ENCODE data around the gene SLC37A2. TPM values are rescaled to one million over a fixed set of nuclear protein-coding genes. Genes with fewer than 3 reads are reported as not detected.
A peak's percentile ranks its signal among the peaks of the same experiment; 100 is the strongest.
"Not testable (repeated sequence)": the region's sequence is repeated elsewhere in the genome, so short reads cannot be mapped to it uniquely, and the experiment has no call there.

SLC37A2 gene
- total RNA-seq, 1 experiment from 2014 or later: 8.8 TPM

DNA sequence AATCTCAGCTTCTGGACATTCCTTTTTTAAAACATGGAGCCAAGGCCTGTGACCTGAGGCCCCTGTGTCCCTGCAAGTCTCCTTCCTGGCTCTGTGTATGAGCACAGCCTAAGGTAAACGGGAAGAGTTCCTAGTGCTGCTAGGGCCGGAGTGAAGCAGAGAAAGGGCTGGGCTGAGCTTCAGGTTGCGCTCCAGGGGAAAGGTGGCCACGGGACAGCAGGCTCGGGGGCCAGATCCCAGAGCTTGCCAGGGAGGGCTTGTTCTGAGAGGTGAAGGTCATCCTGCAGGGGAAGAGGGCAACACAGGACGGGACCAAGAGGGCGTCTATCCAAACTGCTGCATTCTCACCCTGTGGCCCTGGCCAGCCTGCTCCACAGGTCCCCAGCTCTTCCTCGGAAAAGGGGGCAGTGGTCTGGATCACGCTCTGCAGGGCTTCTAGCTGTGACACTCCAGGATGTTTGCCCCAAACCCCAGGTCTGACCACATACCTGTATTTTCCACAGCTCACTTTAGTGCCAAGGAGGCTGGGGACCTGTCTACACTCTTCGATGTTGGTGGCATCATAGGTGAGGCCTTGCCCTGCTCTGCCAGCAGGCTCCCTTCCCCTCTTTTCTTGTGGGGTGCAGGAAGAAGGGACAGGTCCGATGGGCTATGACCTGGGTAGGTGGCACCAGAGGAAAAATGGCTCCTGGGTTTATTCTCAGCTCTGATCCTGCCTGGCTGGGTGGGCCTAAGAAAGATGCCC is 20.4 kb downstream of the SLC37A2 start:
- DNase-seq (ENCODE audit: low read depth): no peak

DNA sequence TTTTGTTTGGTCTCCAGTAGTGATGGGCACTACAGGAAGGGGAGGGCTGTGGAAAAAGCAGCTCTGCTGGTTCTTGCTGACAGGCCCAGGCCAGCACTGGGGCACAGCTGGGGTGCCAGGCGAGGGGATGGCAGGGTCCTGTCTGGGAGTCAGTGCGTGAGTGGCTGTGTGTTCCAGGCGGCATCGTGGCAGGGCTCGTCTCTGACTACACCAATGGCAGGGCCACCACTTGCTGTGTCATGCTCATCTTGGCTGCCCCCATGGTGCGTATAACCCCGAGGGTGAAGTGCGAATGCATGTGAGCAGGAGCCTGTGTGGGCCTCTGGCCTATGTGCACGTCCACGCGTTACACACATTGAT is 20.9 kb downstream of the SLC37A2 start:
- DNase-seq (ENCODE audit: low read depth): no peak

DNA sequence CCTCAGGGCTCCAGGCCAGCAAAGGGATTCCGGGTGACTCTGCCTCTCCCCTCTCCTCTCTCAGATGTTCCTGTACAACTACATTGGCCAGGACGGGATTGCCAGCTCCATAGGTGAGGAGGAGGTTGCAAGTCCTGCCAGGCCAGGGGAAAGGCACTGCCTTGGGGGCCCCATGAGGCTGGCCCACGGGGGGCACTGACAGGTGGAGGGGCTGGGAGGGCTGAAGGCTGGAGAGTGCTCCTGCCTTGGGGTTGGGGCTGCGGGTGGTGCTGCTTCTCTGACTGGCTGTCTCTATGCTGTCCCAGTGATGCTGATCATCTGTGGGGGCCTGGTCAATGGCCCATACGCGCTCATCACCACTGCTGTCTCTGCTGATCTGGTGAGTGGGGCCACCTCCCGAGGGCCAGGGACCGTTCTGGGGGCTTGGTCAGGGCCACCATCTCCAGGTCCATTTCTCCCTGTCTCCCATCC is 21.7 kb downstream of the SLC37A2 start:
- DNase-seq (ENCODE audit: low read depth): no peak

DNA sequence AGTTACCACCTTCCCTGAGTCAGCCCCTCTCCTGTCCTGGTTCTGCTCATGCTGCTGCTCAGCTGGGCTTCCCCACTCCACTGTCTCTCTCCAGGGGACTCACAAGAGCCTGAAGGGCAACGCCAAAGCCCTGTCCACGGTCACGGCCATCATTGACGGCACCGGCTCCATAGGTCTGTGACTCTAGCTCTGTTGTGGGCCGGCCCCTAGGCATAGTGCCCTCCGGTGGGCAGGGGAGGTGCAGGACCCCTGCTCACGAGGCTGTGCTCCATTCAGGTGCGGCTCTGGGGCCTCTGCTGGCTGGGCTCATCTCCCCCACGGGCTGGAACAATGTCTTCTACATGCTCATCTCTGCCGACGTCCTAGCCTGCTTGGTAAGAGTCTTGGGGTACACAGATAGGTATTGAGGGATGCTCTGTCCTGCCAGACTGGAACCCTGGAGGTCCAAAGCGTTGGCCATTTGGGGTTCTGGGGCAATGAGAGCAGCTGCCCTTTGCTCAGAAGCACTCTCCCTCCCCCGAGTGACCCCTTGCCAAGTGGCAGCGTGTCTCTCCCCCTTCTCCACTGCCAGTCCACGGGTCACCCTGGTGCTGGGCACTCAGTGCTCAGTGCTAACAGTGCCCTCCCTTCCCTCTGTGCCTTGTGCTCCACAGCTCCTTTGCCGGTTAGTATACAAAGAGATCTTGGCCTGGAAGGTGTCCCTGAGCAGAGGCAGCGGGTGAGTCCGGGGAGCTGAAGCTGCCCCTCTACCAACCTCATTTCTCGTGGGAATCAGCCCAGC is 22.4 kb downstream of the SLC37A2 start:
- no peak for DNase-seq (ENCODE audit: low read depth)

DNA sequence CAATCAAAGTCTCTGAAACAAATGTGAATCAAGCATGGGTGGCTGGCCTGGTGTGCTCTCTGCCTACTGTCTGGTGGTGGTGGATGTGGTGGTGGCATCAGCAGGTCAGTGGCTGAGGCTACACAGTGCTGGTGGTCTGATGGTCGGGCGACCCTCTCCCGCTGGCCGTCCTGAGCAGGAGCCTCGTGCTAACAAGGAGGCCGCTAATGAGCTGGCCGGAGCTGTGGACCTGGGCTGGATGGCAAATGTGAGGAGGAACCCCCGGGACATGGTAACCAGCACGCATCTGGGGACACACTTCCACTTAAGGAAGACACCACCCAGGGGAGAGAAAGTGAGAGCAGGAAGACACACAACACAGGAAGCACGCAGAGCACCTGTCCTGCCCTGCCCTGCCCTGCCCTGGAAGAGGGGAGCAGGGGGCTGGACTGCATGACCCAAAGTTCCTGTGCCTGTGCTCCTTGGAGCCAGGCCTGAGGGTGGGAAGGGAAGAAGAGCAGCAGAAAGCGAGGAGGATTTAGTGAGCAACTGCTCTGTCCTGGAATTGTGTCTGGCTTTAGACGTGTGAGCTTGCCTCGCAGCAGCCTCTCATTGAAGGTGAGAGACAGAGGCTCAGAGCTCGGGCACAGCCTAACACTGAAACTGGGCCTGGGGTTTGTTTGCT is 23.7 kb downstream of the SLC37A2 start:
- no peak for DNase-seq (ENCODE audit: low read depth)

DNA sequence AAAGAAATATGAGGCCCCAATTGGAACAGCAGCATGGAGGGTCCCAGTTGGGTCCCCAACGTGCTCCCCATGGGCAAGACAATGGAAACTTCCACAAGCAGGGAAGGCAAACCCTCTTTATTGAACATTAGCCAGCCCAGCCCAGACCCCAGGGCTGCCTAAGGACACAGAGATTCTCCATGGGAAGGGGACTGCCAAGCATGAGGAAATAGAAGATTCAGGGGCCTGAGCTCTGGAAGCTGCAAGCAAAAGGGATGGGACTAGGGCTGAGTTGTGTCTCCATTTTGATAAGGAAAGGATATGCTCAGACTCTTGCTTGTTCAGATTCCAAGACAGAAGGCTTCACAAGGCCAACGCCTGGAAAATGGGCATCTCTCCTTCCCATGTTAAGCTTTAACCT is 25.0 kb downstream of the SLC37A2 start:
- no peak for DNase-seq (ENCODE audit: low read depth)

DNA sequence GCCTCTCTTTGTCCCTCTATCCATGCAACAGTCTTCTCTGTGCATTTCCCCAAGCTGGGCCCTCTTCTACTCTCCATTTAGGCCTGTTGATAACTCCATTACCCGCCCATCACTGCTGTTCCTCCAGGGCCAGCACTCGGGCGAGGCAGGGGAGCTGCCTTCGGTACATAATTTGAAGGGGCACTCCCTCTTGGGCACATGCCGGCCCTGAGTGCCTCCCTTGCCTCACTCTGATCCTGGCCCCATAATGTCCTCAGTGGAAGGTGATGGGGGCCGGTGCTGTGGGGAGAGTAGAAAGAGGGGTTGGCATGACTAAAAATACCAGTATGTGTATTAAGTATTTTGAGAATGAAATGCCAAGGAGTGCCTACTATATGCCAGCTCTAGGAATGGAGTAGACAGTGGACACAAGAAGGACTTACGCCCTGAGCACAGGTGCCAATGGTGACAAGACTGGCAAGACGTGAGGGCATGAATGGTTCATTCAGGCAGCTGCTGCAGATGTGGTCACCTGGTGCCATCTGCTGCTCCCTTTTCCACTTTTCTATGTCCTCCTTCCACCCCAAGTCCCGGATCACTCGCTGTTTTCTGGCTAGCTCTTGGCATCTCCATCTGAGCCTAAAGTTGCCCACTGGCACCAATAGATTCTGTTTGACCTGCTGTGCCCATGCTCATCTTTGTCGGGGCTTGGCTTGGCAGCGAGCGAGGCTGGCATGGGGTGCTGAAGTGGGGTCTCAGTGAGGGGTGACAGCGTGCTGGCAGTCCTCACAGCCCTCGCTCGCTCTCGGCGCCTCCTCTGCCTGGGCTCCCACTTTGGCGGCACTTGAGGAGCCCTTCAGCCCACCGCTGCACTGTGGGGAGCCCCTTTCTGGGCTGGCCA is 25.7 kb downstream of the SLC37A2 start:
- no peak for DNase-seq (ENCODE audit: low read depth)

DNA sequence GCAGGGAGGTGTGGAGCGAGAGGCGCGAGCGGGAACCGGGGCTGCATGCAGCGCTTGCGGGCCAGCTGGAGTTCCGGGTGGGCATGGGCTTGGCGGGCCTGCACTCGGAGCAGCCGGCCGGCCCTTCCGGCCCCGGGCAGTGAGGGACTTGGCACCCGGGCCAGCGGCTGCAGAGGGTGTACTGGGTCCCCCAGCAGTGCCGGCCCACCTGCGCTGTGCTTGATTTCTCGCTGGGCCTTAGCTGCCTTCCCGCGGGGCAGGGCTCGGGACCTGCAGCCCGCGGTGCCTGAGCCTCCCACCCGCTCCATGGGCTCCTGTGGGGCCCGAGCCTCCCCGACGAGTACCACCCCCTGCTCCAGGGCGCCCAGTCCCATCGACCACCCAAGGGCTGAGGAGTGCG is 26.4 kb downstream of the SLC37A2 start:
- DNase-seq (ENCODE audit: low read depth): not testable (repeated sequence)

DNA sequence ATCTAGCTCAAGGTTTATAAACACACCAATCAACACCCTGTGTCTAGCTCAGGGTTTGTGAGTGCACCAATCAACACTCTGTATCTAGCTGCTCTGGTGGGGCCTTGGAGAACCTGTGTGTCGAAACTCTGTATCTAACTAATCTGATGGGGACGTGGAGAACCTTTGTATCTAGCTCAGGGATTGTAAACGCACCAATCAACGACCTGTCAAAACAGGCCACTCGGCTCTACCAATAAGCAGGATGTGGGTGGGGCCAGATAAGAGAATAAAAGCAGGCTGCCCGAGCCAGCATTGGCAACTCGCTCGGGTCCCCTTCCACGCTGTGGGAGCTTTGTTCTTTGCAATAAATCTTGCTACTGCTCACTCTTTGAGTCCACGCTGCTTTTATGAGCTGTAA is 27.0 kb downstream of the SLC37A2 start:
- DNase-seq (ENCODE audit: low read depth): not testable (repeated sequence)

DNA sequence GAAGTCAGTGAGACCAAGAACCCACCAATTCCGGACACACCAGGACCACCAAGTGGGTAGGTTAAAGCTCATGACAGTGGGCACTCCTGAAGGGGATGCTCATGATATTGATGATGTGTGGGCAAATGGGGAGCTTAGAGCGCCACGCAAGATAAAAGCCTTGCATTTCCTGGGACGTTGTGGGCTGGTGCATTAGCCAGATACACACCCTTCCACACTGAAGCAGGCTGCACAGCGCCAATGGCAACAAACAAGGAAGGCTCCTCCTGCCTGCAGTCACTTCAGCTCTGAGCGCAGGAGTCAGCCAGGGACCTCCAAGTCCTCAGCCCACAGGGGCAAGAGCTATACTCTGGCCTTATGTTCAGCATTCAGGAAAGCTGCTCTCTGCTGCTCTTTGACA is 27.7 kb downstream of the SLC37A2 start:
- DNase-seq (ENCODE audit: low read depth): no peak

DNA sequence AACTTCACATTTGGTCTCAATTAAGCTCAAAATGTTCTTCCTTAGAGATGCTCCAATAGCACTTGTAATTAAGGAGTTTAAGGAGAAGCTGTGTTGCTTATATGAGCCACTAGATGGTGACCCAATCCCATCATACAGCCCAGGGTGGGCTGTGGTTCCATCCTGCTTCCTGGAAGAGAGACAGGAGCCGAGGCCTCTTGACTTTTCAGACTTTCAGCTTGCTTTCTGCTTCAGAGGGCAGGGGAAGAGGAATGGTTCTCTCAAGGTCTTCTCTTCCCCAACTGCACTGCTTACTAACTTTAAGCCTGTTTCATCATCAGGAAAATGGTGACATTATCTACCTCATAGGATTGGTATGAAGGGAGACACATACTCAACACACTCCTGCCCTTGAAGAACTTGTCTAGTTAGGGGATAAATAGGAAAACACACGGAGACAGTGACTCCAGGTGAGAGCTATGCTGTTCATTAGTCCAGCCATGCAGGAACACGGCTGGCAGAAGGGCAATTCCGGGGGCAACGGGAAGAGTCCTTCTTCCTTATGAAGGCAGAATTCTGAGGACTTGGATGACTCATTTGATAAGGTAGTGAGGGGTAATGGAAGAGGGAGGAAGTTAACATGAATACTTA is 28.3 kb downstream of the SLC37A2 start:
- DNase-seq (ENCODE audit: low read depth): peak; percentile 71

DNA sequence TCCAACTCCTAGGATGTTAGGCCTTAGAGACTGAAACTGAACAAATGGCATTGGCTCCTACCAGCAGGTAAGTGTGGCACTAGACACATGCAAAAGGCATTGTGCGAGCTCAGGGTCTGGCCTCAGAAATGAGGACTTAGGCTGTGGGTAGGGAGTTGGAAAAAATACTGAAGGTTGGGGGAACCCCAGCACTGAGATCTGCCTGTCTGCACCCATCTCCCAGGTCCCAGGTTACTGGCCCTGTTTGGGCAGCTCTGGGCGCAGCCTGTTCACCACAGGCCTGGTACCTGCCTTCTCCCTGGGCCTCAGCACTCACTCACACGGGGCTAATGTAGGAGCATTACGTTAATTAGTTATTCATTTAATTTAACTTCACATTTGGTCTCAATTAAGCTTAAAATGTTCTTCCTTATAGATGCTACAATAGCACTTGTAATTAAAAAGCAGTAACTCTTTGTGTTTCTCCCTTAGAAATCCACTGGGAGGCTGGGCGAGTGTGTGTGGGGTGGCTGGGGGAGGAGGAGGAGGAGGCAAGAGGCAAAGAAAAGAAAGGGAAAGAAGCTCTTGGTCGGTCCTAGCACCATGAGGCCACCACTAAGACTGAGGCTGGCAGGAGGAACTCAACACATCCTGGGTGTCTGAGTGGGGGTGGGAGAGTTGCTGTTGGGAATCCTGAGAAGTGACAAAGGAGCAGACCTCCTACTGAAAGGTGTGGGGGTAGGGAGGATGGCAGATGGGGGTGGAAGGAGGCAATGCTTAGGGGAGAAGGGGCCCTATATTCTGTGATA is 29.0 kb downstream of the SLC37A2 start:
- no peak for DNase-seq (ENCODE audit: low read depth)

DNA sequence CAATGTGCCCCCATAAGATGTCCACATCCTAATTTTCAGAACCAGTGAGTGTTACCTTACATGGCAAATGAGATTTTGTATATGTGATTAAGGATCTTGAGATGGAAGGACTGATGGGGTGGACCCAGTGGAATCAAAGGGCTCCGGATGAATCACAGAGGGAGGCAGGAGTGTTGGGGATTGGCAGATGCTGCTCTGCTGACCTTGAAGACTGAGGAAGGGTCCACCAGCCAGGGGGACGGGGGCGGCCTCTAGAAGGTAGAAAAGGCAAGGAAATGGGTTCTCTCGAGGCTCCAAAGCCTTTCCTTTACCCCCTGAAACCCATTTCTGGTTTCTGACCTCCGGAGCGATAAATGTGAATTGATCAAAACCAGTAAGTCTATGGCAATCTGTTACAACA is 29.6 kb downstream of the SLC37A2 start:
- DNase-seq (ENCODE audit: low read depth): no peak

DNA sequence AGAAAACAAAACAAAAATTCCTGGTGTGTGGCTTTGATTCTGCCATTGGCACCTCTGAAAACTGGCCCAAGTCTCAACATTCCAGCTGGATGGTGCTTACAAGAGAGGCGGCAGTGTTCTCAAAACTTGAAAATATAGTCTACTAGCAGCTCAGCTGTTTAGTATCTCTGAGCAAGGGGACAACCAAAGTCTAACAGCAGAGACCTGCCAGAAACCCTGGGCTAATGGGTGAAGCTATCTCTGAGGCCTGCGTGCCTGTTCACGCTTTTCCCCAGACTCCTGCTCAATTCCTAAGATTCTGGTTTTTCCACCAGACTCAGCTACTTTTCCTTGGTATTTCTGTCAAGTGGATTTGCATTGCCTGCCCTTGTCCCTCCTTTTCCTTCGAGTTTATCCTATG is 30.4 kb downstream of the SLC37A2 start:
- no peak for DNase-seq (ENCODE audit: low read depth)

DNA sequence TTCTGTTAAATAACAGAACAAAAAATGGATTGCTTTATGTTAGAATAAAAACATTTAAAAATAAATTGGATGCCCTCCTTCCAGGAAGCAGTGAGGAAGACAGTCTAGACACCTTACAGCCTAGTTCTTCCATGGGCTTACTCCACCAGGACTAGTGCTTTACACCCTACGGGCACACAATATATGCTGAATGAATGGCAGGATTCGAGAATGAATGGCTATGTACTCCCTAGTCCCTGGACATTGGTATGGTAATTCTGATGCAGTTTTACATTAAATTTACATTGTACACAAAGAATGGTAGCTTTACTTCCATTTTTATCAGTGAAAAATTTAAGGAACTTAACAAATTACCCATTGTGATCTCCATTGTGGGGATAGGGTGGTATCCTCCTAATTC is 31.6 kb downstream of the SLC37A2 start:
- DNase-seq (ENCODE audit: low read depth): no peak

DNA sequence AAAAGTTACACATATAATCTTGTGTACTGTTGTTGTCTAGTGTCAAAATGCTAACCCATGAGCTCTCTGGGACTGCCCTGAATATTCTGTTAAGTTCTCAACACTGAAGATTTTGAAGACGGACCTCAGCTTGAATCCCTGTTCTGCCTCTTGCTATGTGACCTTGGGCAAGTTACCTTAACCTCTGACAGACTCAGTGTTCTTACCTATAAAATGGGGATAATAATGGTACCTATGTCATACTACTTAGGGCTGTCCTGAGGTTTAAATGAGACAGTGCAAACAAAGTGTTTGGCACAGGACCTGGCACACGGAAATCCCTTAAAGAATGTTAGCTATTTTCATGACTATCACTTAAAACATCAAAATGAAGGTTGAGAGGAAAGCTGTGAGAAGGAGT is 37.0 kb downstream of the SLC37A2 start:
- DNase-seq (ENCODE audit: low read depth): no peak

DNA sequence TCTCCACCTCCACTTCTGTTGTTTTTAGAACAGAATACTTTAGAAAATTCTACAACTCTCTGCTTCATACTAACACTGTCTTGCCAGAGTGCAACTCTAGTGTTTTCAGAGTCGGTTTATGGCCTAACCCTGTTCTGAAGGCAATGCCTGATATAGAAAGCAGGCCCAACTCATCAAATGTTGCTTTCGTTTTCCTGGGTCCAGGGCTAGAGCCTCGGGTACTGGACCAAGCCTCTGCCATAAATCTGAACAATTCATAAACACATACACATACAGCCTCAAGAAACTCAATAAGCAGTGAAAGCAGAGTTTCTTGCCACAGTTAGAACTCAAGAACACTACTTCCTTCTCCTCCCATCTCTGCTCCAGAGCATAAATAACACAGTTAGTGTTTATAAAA is 38.5 kb downstream of the SLC37A2 start:
- no peak for DNase-seq (ENCODE audit: low read depth)

DNA sequence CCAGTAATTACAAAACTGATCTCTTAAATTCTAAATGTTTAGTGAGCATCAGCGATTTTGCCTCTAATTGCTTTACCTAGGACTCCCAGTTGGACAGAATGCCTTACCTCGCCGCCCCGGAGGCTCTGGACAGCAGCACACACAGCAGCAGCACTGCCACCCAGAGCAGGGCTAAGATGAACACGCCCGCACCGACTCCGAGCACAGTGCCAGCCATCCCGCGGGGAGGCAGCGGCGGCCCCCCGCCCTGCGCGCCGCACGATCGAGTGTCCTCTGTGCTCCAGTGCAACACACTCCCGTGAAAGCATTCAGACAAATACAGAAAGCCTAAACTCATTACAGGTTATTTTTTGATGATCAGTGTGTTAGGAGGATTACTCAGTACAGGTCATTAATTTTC is 38.9 kb downstream of the SLC37A2 start:
- no peak for DNase-seq (ENCODE audit: low read depth)

DNA sequence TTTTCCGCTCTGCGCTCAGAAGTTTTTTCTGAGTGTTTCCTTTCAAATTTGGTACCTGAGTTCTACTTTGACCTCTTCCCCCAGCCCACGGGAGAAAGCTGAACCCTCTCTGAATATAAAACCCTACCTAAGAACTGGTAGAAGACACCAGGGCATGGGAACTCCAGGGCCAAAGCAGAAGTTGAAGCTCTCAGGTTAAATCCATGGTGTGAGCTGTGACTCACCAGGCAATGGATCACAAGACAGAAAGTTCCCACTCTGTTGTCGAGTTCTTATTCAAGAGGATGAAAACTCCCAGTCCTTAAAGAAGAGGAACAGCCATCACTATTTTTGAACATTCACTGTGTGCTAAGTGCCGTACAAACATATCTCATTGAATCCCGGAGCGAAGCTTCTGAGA is 39.4 kb downstream of the SLC37A2 start:
- DNase-seq (ENCODE audit: low read depth): no peak

DNA sequence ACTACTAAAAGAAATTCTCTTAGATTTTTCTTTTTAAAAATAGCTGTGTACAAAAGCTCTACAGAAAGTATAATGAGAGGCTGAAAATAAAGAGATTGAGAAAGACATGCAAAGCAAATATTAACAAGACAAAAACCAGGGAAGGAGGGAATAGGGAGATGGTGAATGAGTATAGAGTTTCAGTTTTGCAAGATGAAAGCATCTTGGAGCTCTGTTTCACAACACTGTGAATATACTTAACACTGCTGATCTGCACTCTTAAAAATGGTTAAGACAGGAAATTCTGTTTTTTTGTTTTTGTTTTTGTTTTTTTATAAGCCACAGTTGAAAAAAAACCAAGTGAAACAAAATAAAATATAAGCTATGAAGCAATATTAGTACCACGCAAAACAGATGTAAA is 42.8 kb downstream of the SLC37A2 start:
- peak; percentile 13 for DNase-seq (ENCODE audit: low read depth)
